Calu3 (cell line): ENCODE results near the gene TRABD2B. TPM values are rescaled to one million over a fixed set of nuclear protein-coding genes. Genes with fewer than 3 reads are reported as not detected.

Experiments
- BruUV-seq: library from RNA; stranded (reverse); fragments of 400-500 nt; replicated peaks from 2 replicates; lab custom pipeline; 2021; lab: Mats Ljungman, UMichigan
- CTCF ChIA-PET: fragments of 300-600 bp; sonication (Branson Sonifier 250); formaldehyde crosslinking; loops from one replicate; lab custom pipeline; 2022; ENCODE audit warnings: antibody characterized with exemption; lab: Charles Lee
- DNase-seq: peaks from one replicate; pipeline ENCODE4 v3.0.0; 2022
- H3K27ac Mint-ChIP-seq: one replicate; pipeline ENCODE4 v1.8.0; 2022; ENCODE audit warnings: mixed read lengths; ENCODE audit not compliant: unreplicated experiment
- H3K27me3 Mint-ChIP-seq: one replicate; pipeline ENCODE4 v1.8.0; 2022; ENCODE audit warnings: mixed read lengths; ENCODE audit not compliant: unreplicated experiment
- H3K36me3 Mint-ChIP-seq: one replicate; pipeline ENCODE4 v1.8.0; 2022; ENCODE audit warnings: mild to moderate bottlenecking, moderate library complexity, mixed read lengths; ENCODE audit not compliant: insufficient read depth, unreplicated experiment
- H3K4me1 Mint-ChIP-seq: one replicate; pipeline ENCODE4 v1.8.0; 2022; ENCODE audit warnings: mild to moderate bottlenecking, low read depth, mixed read lengths; ENCODE audit not compliant: unreplicated experiment
- H3K4me3 Mint-ChIP-seq: one replicate; pipeline ENCODE4 v1.8.0; 2022; ENCODE audit warnings: mild to moderate bottlenecking, low read depth, moderate library complexity, mixed read lengths; ENCODE audit not compliant: unreplicated experiment
- H3K9me3 Mint-ChIP-seq: one replicate; pipeline ENCODE4 v1.8.0; 2022; ENCODE audit warnings: low read depth, mixed read lengths; ENCODE audit not compliant: unreplicated experiment
- CTCF ChIP-seq: fragments of 200-600 bp; IDR thresholded peaks from one replicate; pipeline ENCODE4 v1.8.0; 2022; ENCODE audit warnings: antibody characterized with exemption; ENCODE audit not compliant: unreplicated experiment
- intact Hi-C: fragments of 100-400 bp; cut with micrococcal nuclease; formaldehyde crosslinking; loops from one replicate; pipeline ENCODE4 v1.10.0; 2022; ENCODE audit not compliant: unreplicated experiment
- total RNA-seq: library from RNA; stranded (reverse); gene quantifications from 2 replicates; pipeline ENCODE4 v1.2.3, GENCODE V29; 2022

TRABD2B gene
- total RNA-seq, 1 experiment from 2014 or later: 0.42 TPM

GRCh38 chr1:47875036-47875435 lies 122.1 kb downstream of the TRABD2B start:
- no peak overlapping the region for H3K27ac Mint-ChIP-seq
- no peak overlapping the region for H3K4me3 Mint-ChIP-seq
- BruUV-seq: no TSS peak
- H3K9me3 Mint-ChIP-seq: no peaks in the 10 kb centered on the region
- H3K27me3 Mint-ChIP-seq: no peaks in the 10 kb centered on the region
- peaks cover 11% of the 10 kb centered on the region for H3K36me3 Mint-ChIP-seq
- intact Hi-C loops: no loop called here
- DNase-seq: no peak
- peaks cover 59% of the 10 kb centered on the region for H3K4me1 Mint-ChIP-seq
- CTCF ChIA-PET: no interaction called here
- no peak for TF ChIP-seq CTCF

- Mint-ChIP-seq H3K9me3 (no peaks in the 10 kb centered on the region), H3K36me3 (peaks cover 11% of the 10 kb centered on the region), H3K27ac (peak overlapping the region; percentile 30), H3K4me3 (no peak overlapping the region), H3K4me1 (peaks cover 61% of the 10 kb centered on the region), H3K27me3 (no peaks in the 10 kb centered on the region)
- no peak for TF ChIP-seq CTCF
- CTCF ChIA-PET: interaction anchor here (0.6 kb wide), 1 partner anchor 31 kb away, joined by 3 read pairs; no protein-coding TSS in a partner anchor
- no peak for DNase-seq
- intact Hi-C loops: loop anchor here (5.0 kb wide), 1 partner anchor 69 kb away; no protein-coding TSS in a partner anchor
- BruUV-seq: no TSS peak
These were observed 123.8 kb downstream of the TRABD2B start for GRCh38 chr1:47873337-47873736.

GRCh38 chr1:47872886-47873285 lies 124.3 kb downstream of the TRABD2B start:
- CTCF ChIA-PET: interaction anchor here (0.6 kb wide), 1 partner anchor 31 kb away, joined by 3 read pairs; no protein-coding TSS in a partner anchor
- Mint-ChIP-seq H3K36me3 (peaks cover 11% of the 10 kb centered on the region), H3K4me3 (no peak overlapping the region), H3K9me3 (peaks cover 2% of the 10 kb centered on the region), H3K27ac (peak overlapping the region; percentile 76), H3K27me3 (no peaks in the 10 kb centered on the region), H3K4me1 (peaks cover 64% of the 10 kb centered on the region)
- BruUV-seq: no TSS peak
- DNase-seq: no peak
- TF ChIP-seq CTCF: no peak
- intact Hi-C loops: loop anchor here (5.0 kb wide), 1 partner anchor 69 kb away; no protein-coding TSS in a partner anchor

GRCh38 chr1:47871799-47872353 lies 125.3 kb downstream of the TRABD2B start:
- no peak for TF ChIP-seq CTCF
- Mint-ChIP-seq H3K27me3 (no peaks in the 10 kb centered on the region), H3K36me3 (peaks cover 11% of the 10 kb centered on the region), H3K4me3 (peak overlapping the region; percentile 39), H3K9me3 (peaks cover 2% of the 10 kb centered on the region), H3K4me1 (peaks cover 70% of the 10 kb centered on the region), H3K27ac (peak overlapping the region; percentile 76)
- no TSS peak for BruUV-seq
- CTCF ChIA-PET: no interaction called here
- intact Hi-C loops: loop anchor here (5.0 kb wide), 1 partner anchor 70 kb away; no protein-coding TSS in a partner anchor
- DNase-seq: peak; percentile 70
